CD4-positive, alpha-beta T cell treated with Interleukin-2 at 100 ng/mL for 4 hours (primary cell): ENCODE results near the gene IGSF1.
"Not testable (repeated sequence)": the region's sequence is repeated elsewhere in the genome, so short reads cannot be mapped to it uniquely, and the experiment has no call there.

Source experiments
- DNase-seq: peaks from one replicate; pipeline ENCODE4 v3.0.0-alpha.2; 2020; ENCODE audit warnings: low spot score

Gene IGSF1

DNA sequence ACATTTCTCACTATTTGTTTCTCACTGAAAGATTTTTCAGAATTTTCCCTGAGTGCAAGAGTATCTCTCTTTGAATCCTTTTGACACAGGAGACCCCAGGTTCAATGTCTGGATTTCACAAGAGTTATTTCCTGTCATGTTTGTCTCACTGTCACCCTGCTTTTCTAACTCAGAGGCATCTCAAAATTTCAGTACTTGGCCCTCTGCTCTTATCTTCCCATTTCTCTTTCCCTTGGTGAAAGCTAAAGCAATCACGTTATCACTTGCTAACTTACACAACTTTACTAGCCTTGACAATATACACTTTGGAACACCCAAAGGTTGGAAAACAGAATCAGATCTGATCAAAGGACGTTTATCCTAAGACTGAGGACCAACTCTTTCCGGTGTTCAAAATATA, 17.3 kb downstream of the IGSF1 start:
- no peak for DNase-seq

DNA sequence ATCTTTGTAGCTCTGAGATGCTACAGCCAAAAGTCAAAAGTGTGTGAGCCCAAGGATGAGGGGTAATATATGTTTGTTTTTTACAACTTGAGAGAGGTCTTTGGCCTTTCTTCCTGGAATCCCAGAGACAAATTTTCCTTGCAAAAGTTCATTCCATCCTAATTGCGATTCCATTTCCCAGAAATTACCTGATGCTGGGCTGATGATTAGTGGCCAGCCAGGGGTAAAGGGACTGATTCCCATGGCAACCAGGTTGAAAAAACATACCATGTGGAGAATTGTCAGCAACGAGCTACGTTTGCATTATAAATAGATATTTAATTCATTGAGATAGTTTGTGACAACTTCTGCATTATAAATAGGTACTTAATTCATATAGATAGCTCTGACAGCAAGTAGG, 17.8 kb downstream of the IGSF1 start:
- DNase-seq = no peak

DNA sequence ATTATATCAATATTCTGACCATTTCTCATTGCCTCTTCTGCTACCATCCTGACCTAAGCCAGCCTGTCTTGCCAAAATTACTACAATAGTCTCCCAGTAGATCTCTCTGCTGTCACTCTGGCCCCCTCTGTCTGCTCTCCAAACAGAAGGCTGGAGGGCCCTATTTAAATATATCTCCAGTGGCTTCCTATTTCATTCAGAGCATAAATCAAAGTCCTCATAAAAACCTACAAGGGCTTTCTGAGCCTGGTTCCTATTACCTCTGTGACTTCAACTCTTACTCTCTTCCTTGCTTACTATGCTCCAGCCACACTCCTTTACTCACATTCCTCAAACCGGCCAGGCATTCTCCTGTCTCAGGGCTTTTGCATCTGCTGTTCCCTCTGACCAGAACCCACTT, 19.0 kb downstream of the IGSF1 start:
- no peak for DNase-seq

DNA sequence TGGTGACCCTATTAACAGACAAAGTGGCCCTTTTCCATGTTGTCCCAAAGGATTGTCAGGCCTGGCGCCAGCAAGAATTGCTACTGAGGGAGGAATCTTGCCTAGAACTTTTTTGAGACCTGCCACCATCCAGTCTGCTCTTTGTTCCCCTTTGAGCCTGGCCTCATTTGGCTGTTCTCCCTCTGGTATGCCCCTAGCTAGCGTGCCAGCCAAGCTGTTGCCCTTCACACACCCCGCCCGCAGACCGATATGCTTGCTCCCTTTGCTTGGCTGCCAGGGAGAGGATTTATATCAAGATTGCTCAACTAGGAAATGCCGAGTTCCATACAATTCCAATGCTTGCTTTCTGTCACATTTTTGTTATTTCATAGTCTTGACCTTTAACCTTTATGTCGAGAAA, 24.4 kb downstream of the IGSF1 start:
- DNase-seq = no peak

DNA sequence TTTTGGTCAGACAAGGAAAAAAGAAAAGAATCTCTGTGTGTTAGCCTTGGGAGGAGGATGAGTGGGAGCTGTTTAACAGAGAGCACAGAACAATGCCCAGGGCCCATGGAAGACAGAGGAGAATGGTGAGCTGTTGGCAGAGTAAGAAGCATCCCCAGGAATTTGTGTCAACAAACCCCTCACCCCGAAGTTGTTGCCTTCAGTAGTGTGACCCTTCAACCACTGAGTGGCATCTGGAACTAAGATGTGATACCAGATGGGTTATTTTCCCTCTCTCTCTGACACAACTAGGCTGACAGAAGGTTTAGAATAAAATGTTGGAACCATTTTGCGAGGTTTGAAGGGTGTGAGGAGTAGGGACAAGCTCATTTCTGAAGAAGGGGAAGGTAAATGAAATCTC, 25.1 kb downstream of the IGSF1 start:
- DNase-seq = no peak

DNA sequence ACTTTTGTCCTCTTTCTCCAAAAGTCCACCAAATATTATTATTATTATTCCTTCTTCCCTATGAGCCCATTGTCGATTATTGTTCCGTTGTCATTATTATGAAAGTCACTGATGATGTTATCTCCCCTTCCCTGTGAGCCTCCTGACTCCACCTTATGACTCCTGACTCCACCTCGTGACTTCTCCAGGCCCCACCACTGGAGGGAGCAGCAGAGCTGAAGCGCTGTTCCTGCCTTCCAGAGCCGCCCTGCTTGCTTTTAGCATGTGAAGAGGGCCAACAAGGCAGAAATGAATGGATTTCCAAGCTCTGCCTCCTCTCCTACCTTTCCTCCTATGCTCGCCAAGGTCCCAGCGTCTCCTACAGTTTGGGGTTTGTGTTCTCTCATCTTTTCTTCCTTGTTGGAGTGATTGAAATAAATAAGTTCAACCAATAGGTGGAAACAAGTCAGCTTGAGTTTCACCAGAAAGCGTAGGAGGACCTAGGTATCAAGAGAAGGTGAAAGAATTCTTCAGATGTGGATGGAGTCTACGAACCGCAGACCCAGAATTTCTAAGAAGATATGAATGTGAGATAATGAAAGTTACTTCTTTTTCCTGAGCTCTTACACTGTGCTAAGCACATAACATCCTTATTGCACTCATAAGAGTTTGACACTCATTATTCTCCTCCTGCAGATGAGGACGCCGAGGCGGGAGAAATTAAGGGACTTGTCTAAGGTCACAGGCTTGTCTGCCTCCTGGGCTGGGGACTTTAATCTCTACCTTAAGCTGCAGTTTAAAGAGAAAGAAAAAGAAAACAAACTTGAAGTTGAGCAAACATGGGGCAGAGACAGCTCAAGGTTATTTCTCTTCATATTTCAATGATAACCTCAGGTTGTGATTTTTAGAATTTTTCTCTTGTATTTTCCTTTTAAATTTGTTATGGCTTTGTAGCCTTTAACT, 26.1 kb downstream of the IGSF1 start:
- no peak for DNase-seq

DNA sequence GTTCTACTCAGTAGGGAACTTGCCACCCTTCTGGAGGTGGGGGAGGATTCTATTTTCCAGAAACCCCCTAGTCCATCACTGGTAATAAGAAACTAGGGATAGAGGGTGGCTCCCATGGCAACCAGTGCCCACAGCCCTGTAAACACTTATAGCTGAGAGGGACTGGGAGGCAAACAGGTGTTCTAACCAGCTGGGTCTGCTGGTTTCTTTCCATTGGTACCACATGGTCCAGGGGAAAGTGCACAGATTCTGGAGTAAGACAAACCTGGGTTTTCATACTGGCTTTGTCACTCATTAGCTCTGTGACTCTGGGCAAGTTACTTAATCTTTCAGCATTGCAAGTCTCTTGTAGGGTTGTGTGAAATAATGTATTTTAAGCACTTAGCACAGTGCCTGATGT, 26.9 kb downstream of the IGSF1 start:
- no peak for DNase-seq

DNA sequence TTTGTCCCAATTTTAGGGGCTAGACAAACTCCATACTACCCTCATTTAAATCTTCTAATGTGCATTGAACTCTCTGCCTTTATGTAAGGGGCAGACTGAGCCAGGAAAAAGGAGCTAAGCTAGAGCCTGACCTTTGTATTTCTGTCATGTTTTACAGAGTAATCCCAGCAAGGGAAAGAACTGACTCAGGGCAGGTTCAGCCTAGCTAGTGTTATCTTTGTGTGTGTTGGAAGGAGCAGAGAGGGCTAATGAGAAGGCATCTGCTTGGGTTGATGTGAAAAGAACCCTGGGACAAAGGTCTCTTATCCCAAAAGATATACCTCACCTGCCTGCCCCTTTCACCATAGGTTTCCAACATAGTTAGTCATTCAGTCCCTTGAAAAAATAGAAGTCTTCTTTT, 31.7 kb downstream of the IGSF1 start:
- DNase-seq = no peak

DNA sequence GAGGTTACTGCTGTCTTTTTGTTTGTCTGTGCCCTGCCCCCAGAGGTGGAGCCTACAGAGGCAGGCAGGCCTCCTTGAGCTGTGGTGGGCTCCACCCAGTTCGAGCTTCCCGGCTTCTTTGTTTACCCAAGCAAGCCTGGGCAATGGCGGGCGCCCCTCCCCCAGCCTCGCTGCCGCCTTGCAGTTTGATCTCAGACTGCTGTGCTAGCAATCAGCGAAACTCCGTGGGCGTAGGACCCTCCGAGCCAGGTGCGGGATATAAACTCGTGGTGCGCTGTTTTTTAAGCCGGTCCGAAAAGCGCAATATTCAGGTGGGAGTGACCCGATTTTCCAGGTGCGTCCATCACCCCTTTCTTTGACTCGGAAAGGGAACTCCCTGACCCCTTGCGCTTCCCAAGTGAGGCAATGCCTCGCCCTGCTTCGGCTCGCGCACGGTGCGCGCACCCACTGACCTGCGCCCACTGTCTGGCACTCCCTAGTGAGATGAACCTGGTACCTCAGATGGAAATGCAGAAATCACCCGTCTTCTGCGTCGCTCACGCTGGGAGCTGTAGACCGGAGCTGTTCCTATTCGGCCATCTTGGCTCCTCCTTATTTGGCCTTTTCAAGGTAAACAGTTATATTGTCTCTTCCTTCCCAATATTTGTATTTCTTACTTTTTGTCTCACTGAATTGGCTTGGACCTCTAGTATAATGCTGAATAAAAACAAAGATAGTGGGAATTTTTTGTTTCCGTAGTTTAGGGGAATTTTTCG, 37.9 kb downstream of the IGSF1 start:
- not testable (repeated sequence) for DNase-seq

DNA sequence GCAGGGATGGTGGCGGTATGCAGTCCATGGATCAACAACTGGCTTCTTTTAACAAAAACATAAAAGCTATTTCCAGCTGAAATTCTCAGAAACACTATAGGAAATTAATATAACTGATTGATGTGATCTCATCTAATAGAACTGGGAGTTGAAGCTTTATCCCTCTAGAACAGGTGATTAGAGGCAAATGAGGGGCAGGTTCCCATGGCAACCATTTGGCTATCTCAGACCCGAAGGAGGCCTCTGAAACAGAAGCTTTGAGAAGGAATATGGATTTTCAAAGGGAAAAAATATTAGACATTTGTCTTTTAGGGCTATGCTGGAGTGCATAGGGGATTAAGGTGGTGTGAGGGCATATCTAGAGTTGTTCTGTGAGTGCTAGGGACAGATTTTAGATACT, 50.0 kb downstream of the IGSF1 start:
- no peak for DNase-seq

DNA sequence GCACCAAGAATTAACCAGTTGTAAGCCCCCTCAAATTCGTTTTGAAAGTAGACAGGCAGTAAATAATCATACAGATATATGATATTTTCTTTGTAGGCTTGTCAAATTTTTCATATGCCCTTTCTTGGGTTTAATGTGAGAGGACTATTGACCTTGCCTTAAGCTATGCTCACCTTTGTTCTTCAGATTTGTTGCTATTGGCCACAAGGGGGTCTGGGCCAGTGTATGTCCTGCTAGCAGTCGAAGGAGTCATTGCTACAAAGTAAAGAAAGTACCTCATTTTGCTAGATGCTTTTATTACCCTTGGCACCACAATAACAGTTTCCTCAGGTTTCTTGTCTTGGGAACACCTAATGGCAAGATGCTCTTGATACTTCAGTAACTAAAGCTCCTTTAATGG, 51.7 kb downstream of the IGSF1 start:
- DNase-seq = no peak

DNA sequence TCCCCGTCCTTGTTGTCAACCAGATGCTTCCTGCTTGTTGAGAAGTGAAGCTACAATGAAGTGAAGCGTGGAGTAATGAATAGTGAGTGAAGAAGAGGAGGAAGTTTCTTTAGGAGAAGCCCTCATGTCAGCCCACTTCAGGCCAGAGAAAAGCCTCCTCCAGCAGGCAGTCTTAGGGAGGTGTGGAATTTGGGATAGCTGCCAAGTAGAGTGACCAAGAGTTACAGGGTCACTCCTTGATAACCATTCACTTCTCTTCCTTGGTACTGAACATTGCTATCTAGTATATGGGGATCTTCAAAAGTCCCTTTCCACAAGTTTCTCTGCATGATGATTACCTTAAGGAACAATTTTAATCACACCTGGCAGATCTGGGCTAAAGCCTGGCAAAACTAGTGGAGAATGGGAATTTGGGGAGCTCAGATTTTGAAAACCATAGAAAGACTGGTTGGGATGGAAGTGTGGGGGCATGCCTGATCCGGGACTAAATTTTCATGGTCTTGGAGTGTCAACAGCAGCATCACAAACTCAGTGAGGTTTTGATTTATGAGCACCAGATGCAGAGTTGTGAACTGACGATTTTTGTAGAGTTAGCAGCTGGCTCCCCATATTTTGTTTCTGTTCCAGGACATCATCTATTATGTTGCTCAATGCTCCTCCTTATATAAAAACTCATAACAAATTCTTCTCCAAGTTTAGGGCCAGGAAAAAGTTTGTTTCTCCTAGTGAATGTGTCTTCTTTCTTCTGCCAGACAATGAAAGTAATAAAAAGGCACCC, 53.1 kb downstream of the IGSF1 start:
- no peak for DNase-seq

DNA sequence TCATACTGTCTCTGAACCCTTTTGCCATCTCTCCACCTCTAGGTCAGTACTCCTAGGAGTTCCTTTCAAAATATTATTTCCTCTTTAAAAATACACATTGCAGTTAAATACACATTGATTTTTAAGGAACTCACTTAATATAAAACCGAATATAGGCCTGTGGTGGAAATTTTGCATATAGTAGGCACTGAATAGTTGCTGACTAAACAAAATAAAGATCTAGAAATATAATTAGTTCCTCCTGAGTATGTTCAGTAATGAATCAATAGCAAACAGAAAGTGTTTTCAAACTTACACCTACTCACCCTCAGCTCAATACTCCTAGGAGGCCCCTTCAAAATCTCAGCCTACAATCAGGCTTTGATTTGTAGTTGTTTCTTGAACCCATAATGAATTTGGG, 61.5 kb downstream of the IGSF1 start:
- no peak for DNase-seq

DNA sequence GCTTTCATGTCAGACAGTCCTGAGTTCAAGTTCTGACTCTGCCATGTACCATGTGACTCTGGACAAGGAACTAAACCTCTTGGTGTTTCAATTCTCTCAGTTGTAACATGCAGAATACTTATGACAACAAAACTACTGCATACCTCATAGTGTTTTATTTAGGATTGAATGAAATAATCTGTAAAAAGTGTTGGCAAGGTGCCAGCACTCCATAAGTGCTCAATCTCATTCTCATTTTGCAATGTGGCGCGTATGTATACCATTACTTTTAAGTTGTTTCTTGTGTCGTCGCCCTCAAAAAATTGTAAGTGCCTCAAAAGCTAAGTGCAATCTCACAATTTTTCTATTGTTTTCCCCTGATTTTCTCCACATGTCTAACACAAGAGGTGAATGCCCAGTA, 62.5 kb downstream of the IGSF1 start:
- no peak for DNase-seq

DNA sequence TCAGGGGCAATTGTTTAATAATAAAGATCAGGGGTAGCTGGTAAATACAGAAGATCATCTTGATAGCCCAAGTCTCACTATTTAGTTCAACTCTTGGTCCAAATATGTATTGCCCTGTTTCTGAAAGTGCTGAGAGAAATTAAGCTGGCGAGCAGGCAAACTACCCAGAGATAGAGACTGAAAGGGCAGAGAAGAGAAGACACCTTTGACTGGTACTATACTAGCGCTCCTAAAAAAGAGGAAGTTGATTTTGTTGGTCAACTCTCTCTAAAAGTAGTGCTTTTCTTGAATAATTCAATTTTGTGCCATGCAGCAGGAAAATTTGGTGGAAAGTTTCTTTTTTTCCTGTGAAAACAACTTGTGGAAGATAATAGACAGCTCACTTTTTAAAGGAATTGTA, 64.0 kb downstream of the IGSF1 start:
- DNase-seq = no peak
